GM21423 (cell line): ENCODE measurements around the gene SRMS.
"Not testable (repeated sequence)": the region's sequence is repeated elsewhere in the genome, so short reads cannot be mapped to it uniquely, and the experiment has no call there.

ENCODE experiments used
- ATAC-seq: cut with Tn5 transposase; IDR thresholded peaks from one replicate; pipeline ENCODE4 v1.9.1; 2021; ENCODE audit warnings: mild to moderate bottlenecking, moderate library complexity; ENCODE audit not compliant: unreplicated experiment

The SRMS gene

GRCh38 chr20:63579017-63579694 lies 31.6 kb upstream of the SRMS start:
- no peak for ATAC-seq

GRCh38 chr20:63578224-63579016 lies 30.9 kb upstream of the SRMS start:
- no peak for ATAC-seq

GRCh38 chr20:63577317-63577894 lies 29.9 kb upstream of the SRMS start:
- ATAC-seq, result no peak

GRCh38 chr20:63576311-63576710 lies 28.8 kb upstream of the SRMS start:
- ATAC-seq, result no peak

GRCh38 chr20:63574829-63575743 lies 27.5 kb upstream of the SRMS start:
- no peak for ATAC-seq

GRCh38 chr20:63574156-63574828 lies 26.7 kb upstream of the SRMS start, which contains the start of gene HELZ2:
TSS of gene HELZ2 (minus strand) at chr20:63574239. CDS start at chr20:63572385, 1,854 bp downstream.
- ATAC-seq, result no peak

GRCh38 chr20:63573647-63574131 lies 26.1 kb upstream of the SRMS start:
- no peak for ATAC-seq

GRCh38 chr20:63572788-63573646 lies 25.5 kb upstream of the SRMS start:
- no peak for ATAC-seq

GRCh38 chr20:63572071-63572787 lies 24.7 kb upstream of the SRMS start:
- ATAC-seq, result no peak

GRCh38 chr20:63571087-63571478 lies 23.5 kb upstream of the SRMS start:
- not testable (repeated sequence) for ATAC-seq

GRCh38 chr20:63570281-63571086 lies 22.9 kb upstream of the SRMS start:
- no peak for ATAC-seq

- no peak for ATAC-seq
Measured at GRCh38 chr20:63568986-63569949, 21.7 kb upstream of the SRMS start.

GRCh38 chr20:63568170-63568981 lies 20.8 kb upstream of the SRMS start:
- no peak for ATAC-seq

GRCh38 chr20:63567386-63568169 lies 20.0 kb upstream of the SRMS start:
- peak; percentile 62 for ATAC-seq

GRCh38 chr20:63567136-63567385 lies 19.5 kb upstream of the SRMS start:
- ATAC-seq, result peak; percentile 3
